Vagina (tissue), 2 donors: ENCODE results near the gene ACRV1.
A peak's percentile ranks its signal among the peaks of the same experiment; 100 is the strongest.

Source experiments
- CTCF ChIP-seq, 3 experiments: fragments of 450-650 bp in 2 of 3; fragments of 200-600 bp in 1 of 3; sonication (generic) in 1 of 3; IDR thresholded peaks; one replicate each; pipeline ENCODE4 v1.5.1; 2017 to 2019; ENCODE audit warnings: antibody characterized with exemption in 3 of 3, mild to moderate bottlenecking in 2 of 3, moderate library complexity in 2 of 3
- POLR2A ChIP-seq, 2 donors: fragments of 450-650 bp; IDR thresholded peaks; one replicate each; pipeline ENCODE4 v1.6.1; 2017; ENCODE audit warnings: antibody characterized with exemption in 2 of 2, mild to moderate bottlenecking in 2 of 2, moderate library complexity in 2 of 2

DNA sequence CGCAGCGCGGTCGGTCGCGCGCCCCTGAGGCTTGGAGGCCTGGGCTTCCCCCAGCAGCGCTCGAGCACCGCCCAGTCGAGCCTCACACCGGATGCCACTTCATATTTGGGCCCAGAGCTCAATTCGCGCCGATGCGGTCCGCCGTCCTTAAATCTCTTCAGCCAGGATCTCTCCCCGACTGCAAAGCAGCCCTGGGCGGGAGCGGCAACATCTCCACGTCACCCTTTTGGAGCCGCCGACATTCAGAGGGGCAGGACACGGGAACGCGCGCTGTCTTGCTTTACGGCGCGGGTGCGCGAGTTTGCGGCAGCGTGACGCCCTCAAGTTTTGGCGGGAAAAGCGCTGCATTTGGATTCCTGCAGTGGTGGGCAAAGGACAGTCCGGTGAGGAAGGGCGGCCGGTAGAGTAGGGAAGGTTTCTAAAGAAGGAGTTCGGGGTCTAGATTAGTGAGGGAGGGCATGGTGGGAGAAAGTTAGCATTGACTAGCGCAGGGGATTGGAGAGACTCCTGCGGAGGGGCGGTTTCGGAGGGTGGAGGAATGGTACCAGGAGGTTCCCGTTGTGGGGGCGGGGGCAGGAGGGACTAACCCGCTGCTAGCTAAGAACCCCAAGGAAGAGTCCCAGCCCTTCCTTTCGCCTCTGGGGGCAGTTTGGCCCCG lies 54.9 kb downstream of the ACRV1 start:
- peak in 1 of 2 donors; percentile 43 for TF ChIP-seq POLR2A (IDR thresholded peaks at IDR 0.05)
- no peak for TF ChIP-seq CTCF (IDR thresholded peaks at IDR 0.05)
